Parathyroid adenoma (tissue), 2 donors: ENCODE measurements around the gene OSGIN1.

Source experiments
- H2AFZ ChIP-seq: fragments of 300-600 bp; sonication (generic); one replicate; pipeline ENCODE4 v1.7.0; 2017; ENCODE audit warnings: antibody characterized with exemption, mild to moderate bottlenecking
- H3K27ac ChIP-seq: fragments of 300-600 bp; sonication (generic); one replicate; pipeline ENCODE4 v1.7.0; 2017
- H3K27me3 ChIP-seq: fragments of 300-600 bp; sonication (generic); one replicate; pipeline ENCODE4 v1.7.0; 2017; ENCODE audit warnings: low read length; ENCODE audit not compliant: control insufficient read depth, insufficient read depth
- H3K36me3 ChIP-seq: fragments of 300-600 bp; sonication (generic); one replicate; pipeline ENCODE4 v1.7.0; 2017; ENCODE audit warnings: low read length; ENCODE audit not compliant: control insufficient read depth, insufficient read depth
- H3K4me1 ChIP-seq: fragments of 300-600 bp; sonication (generic); one replicate; pipeline ENCODE4 v1.7.0; 2017; ENCODE audit warnings: control low read depth
- H3K4me2 ChIP-seq: fragments of 300-600 bp; sonication (generic); one replicate; pipeline ENCODE4 v1.7.0; 2017; ENCODE audit warnings: low read length
- H3K4me3 ChIP-seq: fragments of 300-600 bp; sonication (generic); one replicate; pipeline ENCODE4 v1.7.0; 2017; ENCODE audit warnings: low read depth, low read length
- H3K79me2 ChIP-seq: fragments of 300-600 bp; sonication (generic); one replicate; pipeline ENCODE4 v1.7.0; 2017; ENCODE audit warnings: control low read depth
- H3K9ac ChIP-seq: fragments of 300-600 bp; sonication (generic); one replicate; pipeline ENCODE4 v1.7.0; 2017; ENCODE audit warnings: mild to moderate bottlenecking
- H3K9me3 ChIP-seq: fragments of 300-600 bp; sonication (generic); one replicate; pipeline ENCODE4 v1.7.0; 2017; ENCODE audit warnings: low read length; ENCODE audit not compliant: control insufficient read depth
- TF ChIP-seq, protein P1 (sequence below): fragments of 300-600 bp; sonication (generic); IDR thresholded peaks from one replicate; pipeline ENCODE4 v1.7.0; 2017; ENCODE audit warnings: antibody characterized with exemption, mild to moderate bottlenecking
- donor health status: primary hyperparathyroidism.

The OSGIN1 gene

DNA sequence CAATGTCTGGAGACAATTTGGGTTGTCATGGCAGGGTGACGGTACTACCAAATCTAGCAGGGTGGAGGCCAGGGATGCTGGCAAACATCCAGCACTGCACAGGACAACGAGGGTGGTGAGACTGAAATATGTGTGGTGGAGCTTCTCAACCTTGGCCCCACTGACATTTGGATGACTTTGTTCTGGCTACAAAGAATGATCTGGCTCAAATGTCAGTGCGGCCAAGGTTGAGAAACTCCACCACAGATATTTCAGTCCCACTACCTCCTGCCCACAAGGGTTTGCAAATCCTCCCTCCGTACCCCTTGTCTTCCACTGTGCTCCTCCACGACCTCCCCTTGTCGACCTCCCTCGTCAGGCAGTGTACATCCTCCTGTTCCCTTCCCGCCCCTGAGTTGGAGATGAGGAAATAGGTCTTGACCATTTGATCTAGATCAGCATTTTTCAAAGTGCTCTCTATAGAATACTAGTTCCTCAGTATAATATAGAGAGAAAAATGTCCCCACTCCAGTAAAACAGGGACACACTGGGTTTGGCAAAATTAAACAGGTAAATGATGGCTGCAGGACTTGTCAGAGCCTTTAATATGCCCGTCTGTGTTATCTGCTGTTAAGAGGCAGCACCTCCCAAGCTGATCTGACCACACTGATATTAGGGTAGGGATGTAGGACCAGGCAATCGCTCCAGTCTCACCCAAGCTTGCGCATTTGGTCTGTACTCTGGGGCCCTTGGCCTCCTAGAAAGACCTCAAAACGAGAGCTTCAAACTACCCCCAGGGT, 6.8 kb downstream of the OSGIN1 start:
- H3K79me2 ChIP-seq, result no peaks in the 10 kb centered on the region
- no peak overlapping the region for H3K4me3 ChIP-seq
- H3K9me3 ChIP-seq, result no peaks in the 10 kb centered on the region
- no peaks in the 10 kb centered on the region for H3K36me3 ChIP-seq
- H3K4me1 ChIP-seq, result no peaks in the 10 kb centered on the region
- no peak overlapping the region for H3K4me2 ChIP-seq
- H3K9ac ChIP-seq, result no peak overlapping the region
- TF ChIP-seq, protein P1, sequence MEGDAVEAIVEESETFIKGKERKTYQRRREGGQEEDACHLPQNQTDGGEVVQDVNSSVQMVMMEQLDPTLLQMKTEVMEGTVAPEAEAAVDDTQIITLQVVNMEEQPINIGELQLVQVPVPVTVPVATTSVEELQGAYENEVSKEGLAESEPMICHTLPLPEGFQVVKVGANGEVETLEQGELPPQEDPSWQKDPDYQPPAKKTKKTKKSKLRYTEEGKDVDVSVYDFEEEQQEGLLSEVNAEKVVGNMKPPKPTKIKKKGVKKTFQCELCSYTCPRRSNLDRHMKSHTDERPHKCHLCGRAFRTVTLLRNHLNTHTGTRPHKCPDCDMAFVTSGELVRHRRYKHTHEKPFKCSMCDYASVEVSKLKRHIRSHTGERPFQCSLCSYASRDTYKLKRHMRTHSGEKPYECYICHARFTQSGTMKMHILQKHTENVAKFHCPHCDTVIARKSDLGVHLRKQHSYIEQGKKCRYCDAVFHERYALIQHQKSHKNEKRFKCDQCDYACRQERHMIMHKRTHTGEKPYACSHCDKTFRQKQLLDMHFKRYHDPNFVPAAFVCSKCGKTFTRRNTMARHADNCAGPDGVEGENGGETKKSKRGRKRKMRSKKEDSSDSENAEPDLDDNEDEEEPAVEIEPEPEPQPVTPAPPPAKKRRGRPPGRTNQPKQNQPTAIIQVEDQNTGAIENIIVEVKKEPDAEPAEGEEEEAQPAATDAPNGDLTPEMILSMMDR, result no peak
- no peak overlapping the region for H3K27ac ChIP-seq
- no peaks in the 10 kb centered on the region for H3K27me3 ChIP-seq
- H2AFZ ChIP-seq, result no peak overlapping the region

DNA sequence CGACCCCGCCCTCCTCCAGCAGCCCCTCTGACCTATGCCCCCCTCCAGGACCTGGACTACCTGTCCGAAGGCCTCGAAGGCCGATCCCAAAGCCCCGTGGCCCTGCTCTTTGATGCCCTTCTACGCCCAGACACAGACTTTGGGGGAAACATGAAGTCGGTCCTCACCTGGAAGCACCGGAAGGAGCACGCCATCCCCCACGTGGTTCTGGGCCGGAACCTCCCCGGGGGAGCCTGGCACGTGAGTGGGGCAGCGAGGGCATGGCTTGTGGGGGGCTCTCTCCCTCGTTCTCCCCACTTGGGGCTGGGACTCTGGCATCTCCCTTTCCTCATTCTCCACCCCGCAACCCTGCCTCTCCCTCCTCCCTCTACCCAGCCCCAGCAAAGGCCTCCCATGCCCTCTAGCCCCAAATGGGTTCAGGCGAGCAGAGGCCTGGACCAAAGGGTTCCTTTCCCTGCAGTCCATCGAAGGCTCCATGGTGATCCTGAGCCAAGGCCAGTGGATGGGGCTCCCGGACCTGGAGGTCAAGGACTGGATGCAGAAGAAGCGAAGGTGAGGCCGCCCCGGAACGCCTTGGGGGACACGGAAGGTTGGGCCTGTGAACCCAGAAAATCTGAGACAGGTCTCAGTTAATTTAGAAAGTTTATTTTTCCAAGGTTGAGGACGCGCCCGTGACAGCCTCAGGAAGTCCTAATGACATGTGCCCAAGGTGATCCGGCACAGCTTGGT, 7.6 kb downstream of the OSGIN1 start:
- Histone ChIP-seq H3K4me3 (no peak overlapping the region), H3K36me3 (no peaks in the 10 kb centered on the region), H3K27ac (no peak overlapping the region), H3K9ac (no peak overlapping the region), H3K4me2 (no peak overlapping the region), H3K4me1 (no peaks in the 10 kb centered on the region), H3K79me2 (no peaks in the 10 kb centered on the region), H3K9me3 (no peaks in the 10 kb centered on the region), H3K27me3 (no peaks in the 10 kb centered on the region), H2AFZ (no peak overlapping the region)
- TF ChIP-seq, protein P1, result no peak

DNA sequence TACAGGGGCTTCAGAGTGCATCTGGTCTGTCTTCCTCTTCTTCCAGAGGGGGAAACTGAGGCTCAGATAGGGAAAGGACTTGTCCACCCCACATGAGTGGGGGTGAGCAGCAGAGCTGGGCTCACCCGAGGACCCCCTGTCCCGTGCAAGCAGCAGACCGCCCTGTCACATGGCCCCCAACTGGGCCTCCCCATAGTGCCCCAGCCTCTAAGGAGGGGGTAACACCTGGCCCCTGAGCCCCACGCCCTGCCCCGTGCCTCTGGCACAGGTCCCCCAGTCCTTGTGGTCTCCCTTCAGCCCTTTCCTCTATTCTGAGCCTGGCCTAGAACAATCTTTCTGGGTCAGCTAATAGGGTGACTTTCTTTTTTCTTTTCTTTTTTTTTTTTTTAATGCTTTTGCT, 8.6 kb downstream of the OSGIN1 start:
- Histone ChIP-seq H3K79me2 (no peaks in the 10 kb centered on the region), H3K4me1 (no peaks in the 10 kb centered on the region), H3K27me3 (no peaks in the 10 kb centered on the region), H2AFZ (no peak overlapping the region), H3K4me3 (no peak overlapping the region), H3K27ac (no peak overlapping the region), H3K4me2 (no peak overlapping the region), H3K36me3 (no peaks in the 10 kb centered on the region), H3K9me3 (no peaks in the 10 kb centered on the region), H3K9ac (no peak overlapping the region)
- TF ChIP-seq, protein P1, result no peak

DNA sequence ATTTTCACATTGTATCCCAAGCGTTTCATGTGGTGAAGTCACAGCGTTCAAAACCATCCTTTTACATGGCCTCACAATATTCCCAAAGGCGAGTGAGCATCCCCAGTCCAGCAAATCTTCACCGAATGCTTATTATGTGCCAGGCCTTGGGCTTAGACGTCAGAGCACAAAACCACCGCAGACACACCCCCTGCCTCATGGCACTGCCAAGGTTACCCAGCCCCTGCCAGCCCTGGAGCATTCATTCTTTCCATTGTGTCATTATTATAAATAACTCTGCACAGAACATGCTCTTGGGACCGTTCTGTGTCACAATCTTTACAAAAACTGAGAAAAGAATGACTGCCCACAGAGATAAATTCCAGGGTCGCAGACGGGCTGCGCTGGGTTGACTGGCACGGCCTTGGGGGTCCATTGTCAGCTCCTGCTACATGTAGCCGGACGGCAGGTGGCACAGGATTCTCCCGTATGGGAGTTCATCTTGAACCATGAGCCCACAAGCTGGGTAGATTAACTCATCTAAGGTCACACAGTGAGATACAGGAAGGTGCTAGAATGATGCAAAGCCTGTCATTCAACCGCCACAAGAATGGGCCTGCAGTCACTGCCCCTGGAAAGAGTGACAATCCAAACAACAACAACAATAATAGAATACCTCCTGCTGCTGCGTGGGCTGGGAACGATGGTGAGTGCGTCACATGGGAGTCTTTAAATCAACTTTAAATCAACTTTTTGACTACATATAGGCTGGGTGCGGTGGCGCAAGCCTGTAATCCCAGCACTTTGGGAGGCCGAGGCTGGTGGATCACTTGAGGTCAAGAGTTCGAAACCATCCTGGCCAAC, 10.5 kb downstream of the OSGIN1 start:
- no peaks in the 10 kb centered on the region for H3K4me1 ChIP-seq
- no peaks in the 10 kb centered on the region for H3K9me3 ChIP-seq
- H3K36me3 ChIP-seq, result no peaks in the 10 kb centered on the region

More for the DNA sequence above, 10.5 kb downstream of the OSGIN1 start:
- Histone ChIP-seq H2AFZ (no peak overlapping the region), H3K27ac (no peak overlapping the region), H3K79me2 (no peaks in the 10 kb centered on the region), H3K4me2 (no peak overlapping the region), H3K27me3 (no peaks in the 10 kb centered on the region), H3K4me3 (no peak overlapping the region), H3K9ac (no peak overlapping the region)
- TF ChIP-seq, protein P1, result no peak
